DMS53 (cell line): ENCODE measurements around the gene WIZ.

ENCODE experiments used
- DNase-seq: peaks from one replicate; lab custom pipeline; 2025; lab: John Stamatoyannopoulos, UW

WIZ gene

GRCh38 chr19:15374105-15374651 lies 75.6 kb downstream of the WIZ start:
- DNase-seq: no peak

GRCh38 chr19:15373644-15374043 lies 76.1 kb downstream of the WIZ start:
- DNase-seq: no peak

GRCh38 chr19:15372891-15373301 lies 76.9 kb downstream of the WIZ start:
- DNase-seq: no peak

GRCh38 chr19:15372470-15372869 lies 77.3 kb downstream of the WIZ start:
- no peak for DNase-seq

- no peak for DNase-seq
Observed at GRCh38 chr19:15371786-15372380, 77.9 kb downstream of the WIZ start.

GRCh38 chr19:15371119-15371518 lies 78.6 kb downstream of the WIZ start:
- no peak for DNase-seq
